Small intestine (tissue), 7 donors: ENCODE measurements around the gene MTCL3.

Experiments
- DNase-seq, 2 donors: peaks; one replicate each; pipeline versions ENCODE4 v3.0.0 to v3.0.0-alpha.2; 2013
- FAIRE-seq: peaks from 2 replicates; lab custom pipeline; 2012; peaks lifted over from hg19 to GRCh38; lab: Jason Lieb, UNC
- H3K27ac ChIP-seq, 3 donors: one replicate each; pipeline ENCODE4 v1.5.1; 2013; ENCODE audit warnings: low read length in 2 of 3, mild to moderate bottlenecking in 2 of 3, control low read depth in 1 of 3, inconsistent platforms in 1 of 3, low read depth in 1 of 3, moderate library complexity in 1 of 3
- H3K27me3 ChIP-seq, 3 donors: one replicate each; pipeline ENCODE4 v1.6.1; 2013; ENCODE audit warnings: low read length in 3 of 3, inconsistent platforms in 1 of 3; ENCODE audit not compliant: control insufficient read depth in 3 of 3, insufficient read depth in 3 of 3
- H3K36me3 ChIP-seq, 3 donors: one replicate each; pipeline ENCODE4 v1.6.1; 2013; ENCODE audit warnings: low read length in 3 of 3, inconsistent platforms in 1 of 3, low read depth in 1 of 3, mild to moderate bottlenecking in 1 of 3, moderate library complexity in 1 of 3; ENCODE audit not compliant: control insufficient read depth in 3 of 3, insufficient read depth in 2 of 3
- H3K4me1 ChIP-seq, 3 donors: one replicate each; pipeline ENCODE4 v1.6.1; 2013; ENCODE audit warnings: low read length in 2 of 3, inconsistent platforms in 1 of 3, low read depth in 1 of 3, mild to moderate bottlenecking in 1 of 3, moderate library complexity in 1 of 3; ENCODE audit not compliant: control insufficient read depth in 3 of 3, insufficient read depth in 2 of 3
- H3K4me3 ChIP-seq, 3 donors: one replicate each; pipeline ENCODE4 v1.5.1; 2013; ENCODE audit warnings: low read length in 3 of 3, control low read depth in 1 of 3, inconsistent platforms in 1 of 3, low read depth in 1 of 3, mild to moderate bottlenecking in 1 of 3, moderate library complexity in 1 of 3
- H3K9me3 ChIP-seq, 2 donors: one replicate each; pipeline ENCODE4 v1.6.1; 2013; ENCODE audit warnings: low read depth in 1 of 2, low read length in 1 of 2; ENCODE audit not compliant: control insufficient read depth in 2 of 2, insufficient read depth in 1 of 2
- WGBS, 3 donors: extraction: QIAGEN DNeasy Blood & Tissue Kit; methylation state at CpG; one replicate each; pipeline ENCODE4 v1.1.7; 2013; 5-methylcytosine and 5-hydroxymethylcytosine counted together
- donor health status: healthy with polysubstance abuse.
- donor health status: control.
- donor health status: control.
- donor health status: Bipolar disorder and iron deficiency.
- donor health status: healthy.

The MTCL3 gene

DNA sequence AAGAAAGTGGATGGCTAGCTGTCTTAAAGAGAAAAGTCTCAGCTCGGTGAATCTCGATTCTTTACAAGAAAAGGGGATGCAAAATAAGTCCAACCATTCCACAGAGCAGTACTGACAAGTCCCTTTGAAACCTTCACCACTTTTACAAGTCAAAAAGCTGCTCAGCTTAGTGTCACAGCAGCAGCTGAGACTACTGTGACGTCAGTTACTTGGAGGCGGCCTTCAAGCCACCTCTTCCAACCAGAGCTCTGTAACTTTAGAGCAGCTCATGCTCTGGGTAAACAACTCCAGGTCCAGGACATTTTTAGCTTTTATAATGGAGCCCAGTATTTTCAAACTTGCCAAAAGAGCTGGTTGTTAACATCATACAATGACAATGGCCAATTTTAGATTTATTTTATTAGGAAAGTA lies 59.9 kb downstream of the MTCL3 start, which contains the start of gene KIAA0408:
TSS of gene KIAA0408 (minus strand) at position 159 of the 411 bp plus-strand sequence. CDS start 5,408 bp downstream, outside the sequence.
- Histone ChIP-seq H3K36me3 (no peaks in the 10 kb centered on the region), H3K4me3 (peak within 1 kb of the TSS in 1 of 3 donors; percentile 12), H3K4me1 (no peaks in the 10 kb centered on the region), H3K27ac (peak within 1 kb of the TSS in 2 of 3 donors; percentile 57 to 84), H3K27me3 (peaks cover 0 to 3% (median 0%) of the 10 kb centered on the region in 3 donors), H3K9me3 (no peaks in the 10 kb centered on the region)
- FAIRE-seq (no peak), DNase-seq (peak; percentile 12 to 30)
- 15 to 25% (median 21%) methylated on average over 4 of the region's 4 CpGs for WGBS, 3 donors

- WGBS, 3 donors = 46 to 51% (median 50%) methylated on average over 4 of the region's 4 CpGs
- Histone ChIP-seq H3K27ac (peak overlapping the region in 2 of 3 donors; percentile 57 to 84), H3K27me3 (peaks cover 0 to 3% (median 0%) of the 10 kb centered on the region in 3 donors), H3K36me3 (no peaks in the 10 kb centered on the region), H3K4me3 (peak overlapping the region in 1 of 3 donors; percentile 12), H3K4me1 (no peaks in the 10 kb centered on the region), H3K9me3 (no peaks in the 10 kb centered on the region)
- FAIRE-seq (no peak), DNase-seq (no peak)
Measured at GRCh38 chr6:127458817-127459216, 60.3 kb downstream of the MTCL3 start.

GRCh38 chr6:127458222-127458621 lies 60.9 kb downstream of the MTCL3 start:
- WGBS, 3 donors = 25 to 44% (median 35%) methylated on average over 3 of the region's 3 CpGs
- Histone ChIP-seq H3K27ac (peak overlapping the region in 1 of 3 donors; percentile 15), H3K9me3 (no peaks in the 10 kb centered on the region), H3K4me3 (peak overlapping the region in 1 of 3 donors; percentile 12), H3K4me1 (no peaks in the 10 kb centered on the region), H3K36me3 (no peaks in the 10 kb centered on the region), H3K27me3 (peaks cover 0 to 3% (median 0%) of the 10 kb centered on the region in 3 donors)
- DNase-seq = no peak
- no peak for FAIRE-seq

DNA sequence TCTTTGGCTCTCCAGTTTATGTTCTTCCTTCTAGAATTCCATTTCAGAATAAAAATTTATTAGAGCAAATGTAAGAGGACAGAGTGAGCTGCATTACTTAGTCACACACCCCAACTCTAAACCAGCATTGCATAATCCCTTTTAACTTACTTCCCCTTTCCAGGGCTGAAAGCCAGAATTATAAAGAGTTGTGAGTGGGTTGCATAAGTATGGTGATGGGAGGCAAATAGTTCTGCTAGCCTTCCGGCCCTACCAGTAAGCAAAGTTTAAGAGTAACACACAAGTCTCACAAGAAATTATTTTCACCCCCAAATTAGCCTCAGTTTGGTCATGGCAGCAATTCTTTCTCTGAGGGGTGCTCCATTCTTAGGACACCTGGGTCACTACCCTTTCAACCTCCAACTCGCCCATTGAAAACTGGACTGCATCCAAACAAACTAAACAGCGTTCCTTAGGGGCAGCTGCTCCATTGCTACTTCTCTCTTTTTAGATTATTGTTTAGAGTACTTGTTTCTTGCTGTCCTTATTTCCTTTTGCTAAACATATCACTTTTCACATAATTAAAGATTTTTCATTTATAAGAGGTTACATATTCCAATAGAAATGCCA lies 61.6 kb downstream of the MTCL3 start:
- Histone ChIP-seq H3K27ac (peak overlapping the region in 1 of 3 donors; percentile 22), H3K36me3 (no peaks in the 10 kb centered on the region), H3K9me3 (no peaks in the 10 kb centered on the region), H3K4me3 (no peak overlapping the region), H3K27me3 (peaks cover 0 to 3% (median 0%) of the 10 kb centered on the region in 3 donors), H3K4me1 (no peaks in the 10 kb centered on the region)
- 46 to 76% (median 55%) methylated on average over 3 of the region's 3 CpGs for WGBS, 3 donors
- DNase-seq (no peak), FAIRE-seq (no peak)

DNA sequence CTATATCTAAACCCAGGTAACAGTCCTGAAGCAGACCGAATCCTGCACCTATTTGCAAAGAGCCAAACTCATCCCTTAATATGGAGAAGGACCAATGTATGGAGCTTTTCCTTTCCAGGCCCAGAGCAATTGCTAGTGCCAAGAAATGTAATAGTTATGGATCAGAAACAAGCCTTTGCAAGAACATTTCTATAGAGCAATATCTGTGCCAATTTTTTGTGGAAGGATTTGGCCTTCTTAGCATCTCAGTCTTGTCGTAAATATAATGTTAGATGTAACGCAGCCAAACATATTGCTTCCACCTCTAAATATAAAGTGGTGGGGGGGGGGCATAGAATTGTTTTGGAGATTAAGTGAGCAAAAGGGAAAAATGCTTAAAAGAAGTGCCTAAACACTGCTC lies 62.7 kb downstream of the MTCL3 start:
- no peaks in the 10 kb centered on the region for H3K9me3 ChIP-seq
- no peak overlapping the region for H3K4me3 ChIP-seq
- no peaks in the 10 kb centered on the region for H3K4me1 ChIP-seq
- H3K27me3 ChIP-seq = peaks cover 0 to 3% (median 0%) of the 10 kb centered on the region in 3 donors
- DNase-seq (no peak), FAIRE-seq (no peak)
- 80 to 94% (median 86%) methylated on average over 3 of the region's 3 CpGs for WGBS, 3 donors
- no peaks in the 10 kb centered on the region for H3K36me3 ChIP-seq
- no peak overlapping the region for H3K27ac ChIP-seq

GRCh38 chr6:127453845-127454619 lies 65.1 kb downstream of the MTCL3 start:
- Histone ChIP-seq H3K27me3 (peaks cover 0 to 3% (median 0%) of the 10 kb centered on the region in 3 donors), H3K4me1 (no peaks in the 10 kb centered on the region), H3K27ac (no peak overlapping the region), H3K9me3 (no peaks in the 10 kb centered on the region), H3K36me3 (no peaks in the 10 kb centered on the region), H3K4me3 (no peak overlapping the region)
- DNase-seq (no peak), FAIRE-seq (no peak)
- 68 to 84% (median 84%) methylated on average over 2 of the region's 2 CpGs for WGBS, 3 donors

GRCh38 chr6:127452803-127453202 lies 66.3 kb downstream of the MTCL3 start:
- Histone ChIP-seq H3K27me3 (peaks cover 0 to 3% (median 0%) of the 10 kb centered on the region in 3 donors), H3K4me1 (no peaks in the 10 kb centered on the region), H3K4me3 (no peak overlapping the region), H3K9me3 (no peaks in the 10 kb centered on the region), H3K36me3 (no peaks in the 10 kb centered on the region), H3K27ac (no peak overlapping the region)
- no peak for FAIRE-seq
- DNase-seq = no peak

DNA sequence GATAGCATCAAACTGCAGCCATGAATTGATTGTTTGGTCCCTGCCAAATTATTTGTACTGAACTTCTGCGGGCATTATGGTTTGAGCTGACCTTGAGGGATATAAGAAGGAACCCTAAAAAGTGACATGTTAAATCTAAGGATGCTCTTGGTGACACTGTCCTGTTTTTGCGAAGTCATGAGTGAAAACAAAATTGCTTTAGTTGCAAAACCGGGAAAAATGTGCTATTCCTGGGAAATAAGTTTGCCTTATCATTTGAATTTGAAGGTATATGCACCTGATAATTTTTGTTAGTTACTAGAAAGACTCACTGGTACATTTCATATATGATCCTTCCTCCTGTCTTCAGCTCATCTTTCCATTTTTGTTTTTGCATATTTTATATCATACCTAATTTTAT lies 67.7 kb downstream of the MTCL3 start:
- Histone ChIP-seq H3K27ac (no peak overlapping the region), H3K4me3 (no peak overlapping the region), H3K36me3 (no peaks in the 10 kb centered on the region), H3K27me3 (peaks cover 0 to 2% (median 2%) of the 10 kb centered on the region in 3 donors), H3K4me1 (no peaks in the 10 kb centered on the region), H3K9me3 (no peaks in the 10 kb centered on the region)
- DNase-seq (no peak), FAIRE-seq (no peak)
- 74 to 92% (median 83%) methylated on average over 3 of the region's 3 CpGs for WGBS, 3 donors
